Cardiac muscle cell (in vitro differentiated cells and primary cell): ENCODE data around the gene CHST13. TPM values are rescaled to one million over a fixed set of nuclear protein-coding genes. Genes with fewer than 3 reads are reported as not detected.

Experiments
- DNase-seq, 2 donors: peaks; one replicate each; pipeline versions ENCODE4 v3.0.0 to v3.0.0-alpha.2; 2010 to 2017; ENCODE audit warnings: low read depth in 1 of 2, low spot score in 1 of 2
- H3K27ac ChIP-seq: fragments of 200-600 bp; sonication (generic); 2 replicates; pipeline ENCODE4 v1.5.1; 2016
- H3K27me3 ChIP-seq: fragments of 200-600 bp; sonication (generic); 2 replicates; pipeline ENCODE4 v1.6.0; 2016; ENCODE audit warnings: control low read depth
- H3K36me3 ChIP-seq: fragments of 200-600 bp; sonication (generic); 2 replicates; pipeline ENCODE4 v1.5.1; 2016; ENCODE audit warnings: control low read depth
- H3K4me1 ChIP-seq: fragments of 200-600 bp; sonication (generic); 2 replicates; pipeline ENCODE4 v1.8.1; 2017; ENCODE audit warnings: low read depth, mild to moderate bottlenecking, mixed run types
- H3K4me3 ChIP-seq: fragments of 200-600 bp; sonication (generic); 2 replicates; pipeline ENCODE4 v1.5.1; 2016; ENCODE audit warnings: mild to moderate bottlenecking
- H3K9me3 ChIP-seq: fragments of 200-600 bp; sonication (generic); 2 replicates; pipeline ENCODE4 v1.5.1; 2017; ENCODE audit warnings: low read depth, mild to moderate bottlenecking, control low read depth
- CTCF ChIP-seq: IDR thresholded peaks from 2 replicates; pipeline ENCODE4 v1.5.1; 2012; ENCODE audit warnings: low read depth, mild to moderate bottlenecking, low read length
- polyA plus RNA-seq: library from polyadenylated mRNA; unstranded; fragments of >200 nt; fragmentation: Nextera tagmentation; extraction: Ambion mirVana; gene quantifications from 2 replicates; pipeline ENCODE4 v1.2.1, GENCODE V29; 2016
- total RNA-seq: library from RNA; depleted of rRNA; stranded (reverse); fragments of >200 nt; gene quantifications from 2 replicates; pipeline ENCODE4 v1.2.3, GENCODE V29; 2016

CHST13 gene
- total and polyA plus RNA-seq, 2 experiments from 2014 or later, result 0.89 to 1.8 TPM

- H3K36me3 ChIP-seq, result no peaks in the 10 kb centered on the region
- no peak for TF ChIP-seq CTCF
- H3K27me3 ChIP-seq, result no peaks in the 10 kb centered on the region
- no peak overlapping the region for H3K27ac ChIP-seq
- DNase-seq, result peak; percentile 14 to 15
- H3K4me3 ChIP-seq, result no peak overlapping the region
- H3K9me3 ChIP-seq, result no peaks in the 10 kb centered on the region
- peaks cover 23% of the 10 kb centered on the region for H3K4me1 ChIP-seq
These were observed 46.9 kb upstream of the CHST13 start for GRCh38 chr3:126477061-126477380.

DNA sequence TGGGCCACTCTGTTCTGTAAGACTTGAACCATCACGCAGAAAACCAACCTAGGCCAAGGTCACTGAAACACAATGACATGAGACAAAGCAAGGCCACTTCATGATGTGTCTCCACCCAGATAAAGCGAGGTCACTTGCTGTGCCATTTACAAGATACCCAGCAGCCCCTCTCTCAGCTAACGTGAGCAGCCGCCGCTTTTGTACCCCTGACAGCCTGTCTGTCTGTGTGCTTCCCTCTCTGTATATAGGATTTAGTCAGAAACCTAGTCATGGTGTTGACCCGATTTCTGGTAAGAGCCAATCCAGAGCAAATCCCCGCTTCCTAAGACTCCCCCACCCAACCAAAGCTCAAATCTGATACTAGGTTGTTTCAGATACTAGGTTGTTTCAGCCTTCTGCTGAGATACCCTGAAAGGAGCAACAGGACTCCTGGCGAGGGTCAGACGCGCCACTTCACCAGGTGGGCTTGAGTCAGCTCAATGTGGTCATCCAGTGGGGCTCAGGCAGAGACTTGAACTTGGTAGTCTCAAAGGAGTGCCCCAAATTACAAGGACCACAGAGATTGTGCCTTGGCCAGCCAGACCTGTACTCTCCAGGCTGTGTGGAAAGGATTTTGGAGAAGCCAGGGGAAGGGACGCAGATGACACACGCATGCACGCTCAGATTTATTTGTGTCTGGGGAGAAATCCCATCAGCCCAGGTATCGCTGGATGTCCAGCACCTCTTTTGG lies 45.2 kb upstream of the CHST13 start:
- no peaks in the 10 kb centered on the region for H3K27me3 ChIP-seq
- peaks cover 6% of the 10 kb centered on the region for H3K4me1 ChIP-seq
- H3K36me3 ChIP-seq, result no peaks in the 10 kb centered on the region
- H3K9me3 ChIP-seq, result no peaks in the 10 kb centered on the region
- H3K27ac ChIP-seq, result no peak overlapping the region
- no peak for TF ChIP-seq CTCF
- DNase-seq, result no peak
- no peak overlapping the region for H3K4me3 ChIP-seq

- DNase-seq, result no peak
- Histone ChIP-seq H3K27me3 (no peaks in the 10 kb centered on the region), H3K36me3 (no peaks in the 10 kb centered on the region), H3K4me3 (no peak overlapping the region), H3K9me3 (no peaks in the 10 kb centered on the region), H3K4me1 (no peaks in the 10 kb centered on the region), H3K27ac (no peak overlapping the region)
- no peak for TF ChIP-seq CTCF
These were observed 44.3 kb upstream of the CHST13 start for GRCh38 chr3:126479642-126480041.

DNA sequence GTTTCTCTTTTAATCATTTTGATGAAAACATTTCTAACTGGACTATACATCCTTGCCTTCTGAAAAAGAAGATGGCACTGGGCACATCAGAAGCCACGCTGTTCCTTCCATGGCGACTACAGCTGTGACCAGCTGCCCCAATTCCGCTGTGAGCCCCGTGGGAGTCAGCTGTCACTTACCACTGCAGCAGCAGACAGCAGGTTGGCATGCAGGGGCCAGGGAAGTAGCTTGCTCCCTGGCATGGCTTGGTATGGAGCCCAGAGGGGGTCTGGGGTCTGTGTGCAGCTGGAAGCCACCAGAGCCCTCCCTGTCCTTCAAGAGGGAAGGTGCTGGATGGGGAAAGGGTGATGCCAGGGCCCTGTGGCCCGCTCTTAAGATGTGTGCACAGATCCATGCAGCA lies 43.7 kb upstream of the CHST13 start:
- TF ChIP-seq CTCF, result no peak
- Histone ChIP-seq H3K27me3 (no peaks in the 10 kb centered on the region), H3K4me3 (no peak overlapping the region), H3K36me3 (no peaks in the 10 kb centered on the region), H3K4me1 (no peaks in the 10 kb centered on the region), H3K9me3 (no peaks in the 10 kb centered on the region), H3K27ac (no peak overlapping the region)
- no peak for DNase-seq

- Histone ChIP-seq H3K4me1 (no peaks in the 10 kb centered on the region), H3K27me3 (no peaks in the 10 kb centered on the region), H3K27ac (no peak overlapping the region), H3K9me3 (no peaks in the 10 kb centered on the region), H3K36me3 (no peaks in the 10 kb centered on the region), H3K4me3 (no peak overlapping the region)
- TF ChIP-seq CTCF, result no peak
- DNase-seq, result no peak
These were observed 43.1 kb upstream of the CHST13 start for GRCh38 chr3:126480861-126481260.
